Measurements from ENCODE around the gene SLC6A18.
A peak's percentile ranks its signal among the peaks of the same experiment; 100 is the strongest.

Gene SLC6A18

GRCh38 chr5:1246711-1247431 is 21.7 kb downstream of the SLC6A18 start (continued):
- no peak for TF ChIP-seq ZBTB10 (tag by site-specific recombination; IDR thresholded peaks at IDR 0.05)
- no peak for TF ChIP-seq ZNF112 (tag by site-specific recombination; IDR thresholded peaks at IDR 0.05)
- peak; percentile 99 for TF ChIP-seq REST (tag by site-specific recombination; IDR thresholded peaks at IDR 0.05)
- TF ChIP-seq ZNF274 (IDR thresholded peaks at IDR 0.05; ENCODE audit: low read length): no peak
- TF ChIP-seq ZNF274 (tag by site-specific recombination; IDR thresholded peaks at IDR 0.05; ENCODE audit: borderline replicate concordance): no peak
- no peak for TF ChIP-seq MEIS1 (CRISPR knock-in tag; IDR thresholded peaks at IDR 0.05; ENCODE audit: borderline replicate concordance)
- no peak for TF ChIP-seq ZNF362 (tag by site-specific recombination; IDR thresholded peaks at IDR 0.05)
- TF ChIP-seq TSHZ1 (tag by site-specific recombination; IDR thresholded peaks at IDR 0.05; ENCODE audit: borderline replicate concordance): no peak
- TF ChIP-seq ZNF660 (tag by site-specific recombination; IDR thresholded peaks at IDR 0.05): no peak
- no peak for TF ChIP-seq BCL6B (tag by site-specific recombination; IDR thresholded peaks at IDR 0.05)
- no peak for TF ChIP-seq SCRT2 (tag by site-specific recombination; IDR thresholded peaks at IDR 0.05)
- no peak for TF ChIP-seq ZNF837 (tag by site-specific recombination; IDR thresholded peaks at IDR 0.05)
- no peak for TF ChIP-seq ZNF394 (tag by site-specific recombination; IDR thresholded peaks at IDR 0.05; ENCODE audit: borderline replicate concordance)
- TF ChIP-seq ZNF280C (tag by site-specific recombination; IDR thresholded peaks at IDR 0.05): no peak
- TF ChIP-seq ZNF366 (tag by site-specific recombination; conservative IDR thresholded peaks at IDR 0.05): peak; percentile 83
- TF ChIP-seq ZNF292 (tag by site-specific recombination; IDR thresholded peaks at IDR 0.05; ENCODE audit: borderline replicate concordance, low read depth): no peak
- TF ChIP-seq ZNF155 (tag by site-specific recombination; IDR thresholded peaks at IDR 0.05): no peak
- TF ChIP-seq ZNF174 (tag by site-specific recombination; IDR thresholded peaks at IDR 0.05): no peak
- no peak for TF ChIP-seq PRDM1 (tag by site-specific recombination; IDR thresholded peaks at IDR 0.05)
- no peak for TF ChIP-seq ZNF175 (tag by site-specific recombination; IDR thresholded peaks at IDR 0.05)
- TF ChIP-seq SCRT1 (tag by site-specific recombination; IDR thresholded peaks at IDR 0.05; ENCODE audit: borderline replicate concordance): no peak
- no peak for TF ChIP-seq ZNF624 (tag by site-specific recombination; IDR thresholded peaks at IDR 0.05)
- TF ChIP-seq ZNF558 (tag by site-specific recombination; IDR thresholded peaks at IDR 0.05): no peak
- TF ChIP-seq ZNF19 (tag by site-specific recombination; IDR thresholded peaks at IDR 0.05; ENCODE audit: low read depth): no peak
